GM12891 (cell line): ENCODE data around the gene CLRN3.

Experiments
- DNase-seq: peaks from one replicate; pipeline ENCODE4 v3.0.0; 2011; ENCODE audit warnings: low spot score; ENCODE audit not compliant: insufficient read length
- FAIRE-seq: peaks from 2 replicates; lab custom pipeline; 2011; peaks lifted over from hg19 to GRCh38; lab: Jason Lieb, UNC
- PAX5 ChIP-seq: IDR thresholded peaks from 2 replicates; pipeline ENCODE4 v1.6.1; 2011; ENCODE audit warnings: low read length, moderate library complexity, mild to moderate bottlenecking; ENCODE audit not compliant: insufficient read depth, severe bottlenecking
- POLR2A ChIP-seq: IDR thresholded peaks from 2 replicates; pipeline ENCODE4 v1.6.1; 2011; ENCODE audit warnings: low read depth, low read length, control low read depth
- POLR2AphosphoS5 ChIP-seq: IDR thresholded peaks from 2 replicates; pipeline ENCODE4 v1.6.1; 2011; ENCODE audit warnings: low read depth, low read length, control low read depth
- POU2F2 ChIP-seq: IDR thresholded peaks from 2 replicates; pipeline ENCODE4 v1.6.1; 2011; ENCODE audit warnings: low read depth, mild to moderate bottlenecking, control low read depth, low read length, moderate library complexity
- SPI1 ChIP-seq: IDR thresholded peaks from 2 replicates; pipeline ENCODE4 v1.6.1; 2011; ENCODE audit warnings: low read depth, low read length, control low read depth
- TAF1 ChIP-seq: IDR thresholded peaks from 2 replicates; pipeline ENCODE4 v1.6.1; 2011; ENCODE audit warnings: low read depth, low read length, control low read depth

The CLRN3 gene

DNA sequence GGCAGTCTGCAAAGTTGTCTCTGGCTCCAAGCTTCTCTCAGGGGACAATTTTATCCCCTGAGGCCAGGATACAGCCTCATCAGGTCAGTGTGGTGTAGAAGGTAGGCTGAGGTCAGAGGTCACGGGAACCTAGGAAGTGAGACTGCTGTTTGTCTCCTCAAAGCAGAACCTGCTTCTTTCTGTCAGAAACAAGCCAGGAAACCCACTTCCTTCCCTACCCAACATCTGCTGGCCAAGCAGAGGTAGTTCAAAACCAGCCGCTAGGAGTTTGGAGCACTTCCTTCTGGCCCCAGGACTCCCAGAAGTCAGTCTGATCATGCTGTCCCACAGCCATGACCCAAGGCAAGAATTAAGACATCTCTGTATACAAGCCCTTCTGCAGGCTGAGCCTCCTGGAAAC is 12.2 kb downstream of the CLRN3 start:
- TF ChIP-seq POU2F2, result no peak
- no peak for TF ChIP-seq PAX5
- no peak for TF ChIP-seq TAF1
- TF ChIP-seq SPI1, result 0 out of 2 replicates have a peak, but pooled peaks have one; percentile 19
- no peak for DNase-seq
- no peak for FAIRE-seq

DNA sequence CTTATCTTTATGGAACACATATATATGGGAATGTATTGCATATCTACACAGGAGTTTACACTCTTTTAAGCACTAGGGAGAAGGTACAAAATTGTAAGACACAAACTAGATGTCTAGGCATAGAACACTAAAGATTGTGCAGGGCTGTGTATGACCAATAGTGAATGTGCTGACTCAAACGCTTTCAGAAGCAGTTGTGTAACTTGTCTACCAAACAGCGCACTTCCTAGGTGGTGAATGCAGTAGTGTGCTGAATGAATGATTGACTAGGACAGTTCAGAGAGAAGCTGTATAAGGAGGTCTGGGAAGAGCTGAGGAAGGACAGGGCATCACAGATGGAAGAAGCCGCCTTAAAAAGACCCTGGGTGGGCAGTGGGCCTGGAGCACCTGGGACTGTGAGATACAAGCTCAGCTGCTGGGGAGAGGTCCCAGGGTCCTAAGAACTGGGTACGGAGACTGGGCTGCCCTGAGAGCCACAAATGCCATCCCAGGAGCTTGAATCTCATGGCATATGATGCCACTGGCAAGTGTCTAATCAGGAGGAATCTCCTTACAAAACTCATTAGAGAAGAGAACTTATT is 14.2 kb downstream of the CLRN3 start:
- no peak for DNase-seq
- TF ChIP-seq PAX5, result no peak
- no peak for TF ChIP-seq POU2F2
- no peak for TF ChIP-seq TAF1
- TF ChIP-seq POLR2A, result no peak
- TF ChIP-seq POLR2AphosphoS5, result no peak
- TF ChIP-seq SPI1, result no peak
- no peak for FAIRE-seq

DNA sequence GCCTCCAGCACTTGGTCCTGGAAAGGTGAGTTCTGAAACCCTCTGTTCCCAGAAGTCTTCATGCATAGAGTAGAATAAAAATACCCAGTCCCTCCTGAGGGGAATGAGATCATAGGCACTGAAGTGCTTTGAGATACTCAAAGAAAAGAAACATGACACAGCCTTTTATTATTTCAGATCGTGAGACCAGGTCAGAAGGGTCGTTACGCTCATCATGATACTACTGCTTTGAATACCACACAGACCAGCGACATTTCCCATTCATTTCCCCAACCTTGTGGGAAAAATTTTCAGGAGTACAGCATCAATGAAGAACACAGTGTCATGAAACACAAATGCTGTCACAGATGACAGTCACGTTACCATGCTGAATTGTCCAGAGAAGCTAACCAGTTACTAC is 15.0 kb downstream of the CLRN3 start:
- FAIRE-seq, result no peak
- DNase-seq, result no peak
- TF ChIP-seq TAF1, result no peak
- TF ChIP-seq POLR2AphosphoS5, result no peak
- TF ChIP-seq PAX5, result no peak
- TF ChIP-seq POLR2A, result no peak
- no peak for TF ChIP-seq POU2F2
- TF ChIP-seq SPI1, result no peak

DNA sequence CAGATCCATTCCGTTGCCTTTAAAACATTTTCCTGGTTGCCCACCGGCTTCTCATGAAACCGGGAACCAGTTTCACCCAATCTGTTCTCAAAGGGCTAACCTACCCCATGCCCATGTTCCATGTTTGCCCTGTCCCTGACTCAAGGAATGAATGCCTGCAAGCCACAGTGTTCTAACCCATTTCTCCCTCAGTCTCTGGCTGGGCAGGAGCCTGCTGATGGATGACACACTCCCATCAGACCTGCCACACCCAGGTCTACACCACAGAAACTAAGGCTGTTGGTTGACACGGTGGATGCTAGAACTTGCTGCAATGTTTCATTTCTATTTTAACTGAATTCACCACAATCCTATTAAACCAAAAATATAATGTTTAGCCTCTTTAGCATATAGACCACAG is 15.6 kb downstream of the CLRN3 start:
- TF ChIP-seq POLR2A, result no peak
- no peak for TF ChIP-seq POU2F2
- no peak for TF ChIP-seq POLR2AphosphoS5
- TF ChIP-seq TAF1, result no peak
- FAIRE-seq, result no peak
- no peak for DNase-seq

DNA sequence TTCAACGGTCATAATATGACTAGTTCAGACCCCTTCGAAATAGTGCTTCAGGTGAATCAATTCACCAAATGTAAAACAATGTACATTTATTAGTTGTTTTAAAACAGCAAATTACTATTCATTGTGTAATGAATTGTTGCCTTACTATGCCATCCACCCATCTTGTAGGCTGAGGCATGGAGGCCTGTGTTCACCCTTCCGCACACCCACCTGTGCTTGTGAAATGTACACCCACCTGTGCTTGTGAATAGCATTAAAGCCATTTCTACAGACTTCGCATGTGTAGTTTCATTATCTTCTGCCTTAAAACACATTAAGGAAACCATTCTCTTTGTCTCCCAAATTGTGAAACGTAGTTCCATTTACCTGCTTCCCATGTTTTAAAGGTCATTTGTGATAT is 16.8 kb downstream of the CLRN3 start:
- TF ChIP-seq TAF1 (no peak), POU2F2 (no peak), POLR2A (no peak), SPI1 (no peak)
- DNase-seq (no peak), FAIRE-seq (no peak)

DNA sequence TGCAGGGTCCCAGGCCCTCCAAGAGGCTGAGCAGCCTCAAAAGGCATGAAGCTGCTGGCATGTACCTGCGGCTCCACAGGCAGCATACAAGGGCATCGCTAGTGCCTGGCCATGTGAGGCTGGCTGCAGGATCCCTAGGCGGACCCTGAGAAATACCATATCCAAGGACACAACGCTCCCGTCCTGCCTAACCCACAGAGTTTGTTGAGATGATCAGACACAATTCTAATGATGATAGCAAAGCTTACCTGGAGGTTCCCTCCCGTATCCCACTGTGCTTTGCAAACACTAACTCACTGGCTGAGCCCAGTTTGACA is 17.3 kb downstream of the CLRN3 start:
- FAIRE-seq, result no peak
- DNase-seq, result no peak
- TF ChIP-seq TAF1, result no peak

DNA sequence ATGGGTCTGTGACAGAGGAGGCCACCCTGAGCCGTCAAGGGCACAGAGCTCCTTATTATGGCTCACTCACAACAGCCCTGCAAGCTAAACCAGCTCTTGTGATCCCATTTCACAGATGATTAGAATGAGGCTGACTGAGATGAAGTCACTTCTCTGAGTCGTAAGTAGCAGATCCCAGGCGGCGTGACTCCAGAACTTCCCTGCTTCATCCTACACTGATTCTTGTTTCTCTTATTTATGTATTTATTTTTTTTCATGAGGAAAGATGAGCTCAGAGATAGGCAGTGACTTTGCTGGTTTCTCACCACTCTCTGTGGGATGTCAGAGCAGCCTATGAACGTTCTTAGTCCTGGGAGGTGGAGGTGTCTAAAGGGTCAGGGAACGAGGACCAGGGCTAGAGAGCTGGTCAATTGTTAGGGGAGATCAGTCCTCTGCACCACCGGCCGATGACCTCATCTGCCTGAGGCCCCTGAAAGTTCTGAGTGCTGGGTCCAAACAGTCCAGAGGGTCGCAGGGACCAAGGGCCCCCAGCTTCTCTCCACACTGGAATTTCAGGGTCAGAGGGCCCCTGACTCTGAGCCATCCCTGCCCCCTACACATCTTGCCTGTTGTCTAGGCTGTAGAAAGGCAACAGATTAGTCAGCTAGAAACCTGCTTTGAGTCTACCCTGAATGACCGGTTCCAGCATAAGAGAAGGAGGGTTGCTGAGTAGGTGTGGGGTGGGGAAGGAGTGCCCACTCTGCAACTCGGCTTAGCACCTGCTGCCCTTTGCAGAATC is 17.9 kb downstream of the CLRN3 start:
- no peak for FAIRE-seq
- TF ChIP-seq TAF1 (no peak), POLR2A (no peak), SPI1 (no peak), PAX5 (no peak), POU2F2 (no peak), POLR2AphosphoS5 (no peak)
- no peak for DNase-seq

DNA sequence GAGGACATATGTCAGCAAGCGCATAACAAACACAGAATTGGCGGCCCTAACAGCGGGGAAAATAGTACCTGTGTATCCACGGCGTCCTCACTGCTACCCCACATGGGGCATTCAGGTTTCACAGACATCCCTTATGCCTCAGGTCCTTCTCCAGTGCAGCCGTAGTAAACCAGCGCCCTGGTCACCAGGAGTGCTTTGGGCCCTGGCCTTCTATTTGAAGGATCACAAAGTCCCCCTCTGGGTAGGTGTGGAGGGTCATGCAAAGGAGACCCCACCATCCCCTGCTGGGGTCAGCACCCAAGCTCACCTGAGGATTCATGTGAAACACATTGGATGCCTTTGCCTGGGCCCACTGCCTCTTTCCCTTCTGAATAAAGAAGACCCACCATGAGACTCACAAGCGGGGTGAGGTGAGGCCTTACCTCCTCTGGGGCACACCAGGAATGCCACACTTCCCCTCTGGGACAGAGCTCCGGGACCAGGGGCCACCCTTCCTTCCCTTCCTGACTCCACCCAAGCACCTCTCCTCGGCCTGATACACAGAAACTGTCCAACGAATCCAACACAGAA is 18.8 kb downstream of the CLRN3 start:
- FAIRE-seq (no peak), DNase-seq (no peak)
- TF ChIP-seq SPI1 (no peak), TAF1 (no peak), PAX5 (no peak), POLR2AphosphoS5 (no peak), POLR2A (no peak), POU2F2 (no peak)

DNA sequence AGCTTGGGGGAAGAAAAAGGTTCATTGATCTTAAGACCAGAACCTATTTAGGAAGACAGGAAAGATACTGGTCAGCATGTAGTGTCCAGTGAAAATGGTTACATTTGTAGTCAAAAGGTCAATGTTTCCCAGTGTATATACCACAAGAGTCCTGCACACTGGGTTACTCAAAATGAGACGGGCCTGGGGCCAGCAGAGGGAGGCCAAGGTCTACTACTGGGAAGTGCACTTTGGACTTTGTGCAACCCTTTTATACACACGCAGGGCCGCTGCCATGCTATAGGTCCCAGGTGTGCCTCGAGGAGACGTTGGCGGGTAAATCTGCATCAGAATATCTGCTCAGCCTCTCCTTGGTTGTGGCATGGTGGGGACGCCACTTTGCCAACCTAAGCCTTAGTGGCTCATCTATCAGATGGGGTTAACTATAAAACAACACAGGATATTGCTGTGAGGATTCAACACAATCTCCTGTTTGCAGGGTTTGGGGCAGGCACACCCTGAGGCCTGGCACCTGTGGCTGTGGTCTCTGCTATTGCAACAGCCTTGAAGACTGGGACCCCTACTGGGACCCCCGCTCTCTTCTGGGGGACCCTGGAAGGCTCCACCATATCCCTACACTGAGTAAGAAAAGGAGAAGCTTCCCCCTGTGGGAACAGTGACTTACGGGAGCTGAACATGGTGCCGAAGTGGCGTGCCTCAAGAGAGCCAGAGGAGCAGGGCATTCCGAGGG is 19.7 kb downstream of the CLRN3 start:
- FAIRE-seq (no peak), DNase-seq (no peak)
- no peak for TF ChIP-seq SPI1
- no peak for TF ChIP-seq PAX5
- no peak for TF ChIP-seq POU2F2
- no peak for TF ChIP-seq TAF1
- TF ChIP-seq POLR2A, result no peak
- no peak for TF ChIP-seq POLR2AphosphoS5
